ENCODE measurements around the gene LGALSL.

The LGALSL gene

DNA sequence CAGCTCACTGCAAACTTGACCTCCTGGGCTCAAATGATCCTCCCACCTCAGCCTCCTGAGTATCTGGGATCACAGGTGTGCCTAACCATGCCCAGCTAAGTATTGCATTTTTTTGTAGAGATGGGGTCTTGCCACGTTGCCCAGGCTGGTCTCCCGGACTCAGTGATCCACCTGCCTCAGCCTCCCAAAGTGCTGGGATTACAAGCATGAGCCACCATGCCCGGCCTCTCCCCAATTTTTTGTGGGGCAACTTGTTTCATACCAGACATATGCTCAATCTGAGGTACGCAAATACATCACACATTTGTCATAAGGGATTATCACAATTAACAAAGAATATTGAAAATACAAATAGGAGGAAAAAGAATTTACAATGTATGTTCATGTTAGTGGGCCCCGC is 27.7 kb downstream of the LGALSL start:
- POLR2A ChIA-PET = no interaction called here
- CTCF ChIA-PET = interaction anchor here (0.9 to 16.7 kb wide), 6 partner anchors 7 to 152 kb away, joined by 3 to 312 read pairs (median 14); no protein-coding TSS in a partner anchor
- TF ChIP-seq, protein P1, sequence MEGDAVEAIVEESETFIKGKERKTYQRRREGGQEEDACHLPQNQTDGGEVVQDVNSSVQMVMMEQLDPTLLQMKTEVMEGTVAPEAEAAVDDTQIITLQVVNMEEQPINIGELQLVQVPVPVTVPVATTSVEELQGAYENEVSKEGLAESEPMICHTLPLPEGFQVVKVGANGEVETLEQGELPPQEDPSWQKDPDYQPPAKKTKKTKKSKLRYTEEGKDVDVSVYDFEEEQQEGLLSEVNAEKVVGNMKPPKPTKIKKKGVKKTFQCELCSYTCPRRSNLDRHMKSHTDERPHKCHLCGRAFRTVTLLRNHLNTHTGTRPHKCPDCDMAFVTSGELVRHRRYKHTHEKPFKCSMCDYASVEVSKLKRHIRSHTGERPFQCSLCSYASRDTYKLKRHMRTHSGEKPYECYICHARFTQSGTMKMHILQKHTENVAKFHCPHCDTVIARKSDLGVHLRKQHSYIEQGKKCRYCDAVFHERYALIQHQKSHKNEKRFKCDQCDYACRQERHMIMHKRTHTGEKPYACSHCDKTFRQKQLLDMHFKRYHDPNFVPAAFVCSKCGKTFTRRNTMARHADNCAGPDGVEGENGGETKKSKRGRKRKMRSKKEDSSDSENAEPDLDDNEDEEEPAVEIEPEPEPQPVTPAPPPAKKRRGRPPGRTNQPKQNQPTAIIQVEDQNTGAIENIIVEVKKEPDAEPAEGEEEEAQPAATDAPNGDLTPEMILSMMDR (IDR thresholded peaks at IDR 0.05; ENCODE audit: control extremely low read depth, extremely low read depth, low read depth, missing control alignments) = no peak
- no peak for DNase-seq (ENCODE audit: extremely low spot score)

DNA sequence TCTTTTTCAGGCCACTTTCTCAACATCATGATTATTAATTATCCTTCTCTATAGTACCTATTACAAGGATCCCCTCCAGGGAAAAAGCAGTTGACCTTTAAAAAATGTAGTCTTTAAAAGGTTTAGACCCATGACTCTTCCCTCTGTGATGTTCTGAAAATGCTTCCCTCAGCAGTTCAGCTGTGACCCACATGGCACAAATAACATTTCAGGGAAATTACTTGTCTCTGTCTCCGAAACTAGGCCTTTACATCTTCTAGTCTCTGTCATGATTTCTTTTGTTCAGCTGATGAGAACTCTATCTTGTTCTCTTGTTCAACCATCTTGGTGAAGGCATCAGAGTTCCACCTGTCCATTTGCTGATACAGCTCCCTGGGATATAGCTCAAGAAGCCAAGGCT is 28.3 kb downstream of the LGALSL start:
- TF ChIP-seq, protein P1 (IDR thresholded peaks at IDR 0.05; ENCODE audit: control extremely low read depth, extremely low read depth, low read depth, missing control alignments) = no peak
- DNase-seq (ENCODE audit: extremely low spot score) = no peak
- POLR2A ChIA-PET = no interaction called here
- CTCF ChIA-PET = interaction anchor here (0.9 to 16.7 kb wide), 6 partner anchors 10 to 433 kb away, joined by 3 to 312 read pairs (median 4); no protein-coding TSS in a partner anchor

DNA sequence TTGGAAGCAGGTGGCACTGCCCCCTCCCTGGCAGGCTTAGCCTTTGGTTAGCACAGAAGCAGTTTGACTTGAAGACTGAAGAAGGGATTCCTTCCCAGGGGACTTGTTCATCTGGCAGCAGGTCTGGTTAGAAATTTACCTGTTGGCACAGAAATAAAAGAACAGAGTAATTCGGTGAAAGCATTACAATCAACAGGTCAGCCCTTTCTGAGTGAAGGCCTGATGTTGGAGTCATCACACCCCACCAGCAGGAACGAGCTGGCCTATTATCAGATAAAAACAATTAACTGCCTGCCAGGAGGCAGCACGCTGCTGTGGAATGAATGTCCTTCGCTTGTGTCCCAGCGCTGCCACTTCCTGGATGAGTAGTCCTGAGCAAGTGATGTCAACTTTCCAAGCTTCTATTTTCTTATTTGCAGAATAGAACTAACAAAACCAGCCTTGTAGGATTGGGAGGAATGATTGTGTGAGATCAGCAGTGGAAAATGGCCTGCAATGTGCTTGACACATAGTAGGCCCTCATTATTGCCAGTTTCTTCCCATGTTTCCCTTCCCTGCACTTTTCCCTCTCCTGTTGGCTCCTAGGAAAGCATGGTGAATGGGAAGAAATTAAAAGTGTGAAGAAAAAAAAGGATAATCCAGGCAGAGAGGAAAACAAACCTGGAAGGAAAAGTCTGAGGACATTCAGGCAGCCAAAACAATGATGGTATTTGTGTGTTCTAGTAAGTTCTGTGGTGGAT is 29.0 kb downstream of the LGALSL start:
- TF ChIP-seq, protein P1 (IDR thresholded peaks at IDR 0.05; ENCODE audit: control extremely low read depth, extremely low read depth, low read depth, missing control alignments) = no peak
- ChIA-PET POLR2A (no interaction called here), CTCF (interaction anchor here (0.9 to 16.7 kb wide), 6 partner anchors 11 to 433 kb away, joined by 3 to 312 read pairs (median 4); no protein-coding TSS in a partner anchor)
- DNase-seq (ENCODE audit: extremely low spot score) = no peak

DNA sequence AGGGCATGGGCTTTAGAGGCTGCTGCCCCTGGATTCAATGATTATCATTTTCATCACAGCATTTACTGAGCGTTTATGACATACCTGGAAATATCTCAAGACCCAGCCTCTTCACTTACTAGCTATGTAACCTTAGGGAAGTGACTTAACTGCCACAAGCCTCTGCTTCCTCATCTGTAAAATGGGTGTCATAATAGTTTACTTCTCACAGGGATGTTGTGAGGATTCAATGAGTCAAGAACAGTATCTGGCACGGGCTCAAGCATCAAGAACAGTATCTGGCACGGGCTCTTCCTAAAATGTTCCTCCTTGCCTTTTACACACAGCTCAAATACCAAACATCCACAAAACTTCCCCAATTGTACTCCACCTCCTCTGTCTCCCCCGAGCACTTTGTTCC is 31.4 kb downstream of the LGALSL start:
- CTCF ChIA-PET = interaction anchor here (0.7 to 16.7 kb wide), 10 partner anchors 8 to 435 kb away, joined by 3 to 312 read pairs (median 10); no protein-coding TSS in a partner anchor
- no peak for DNase-seq (ENCODE audit: extremely low spot score)
- TF ChIP-seq, protein P1 (IDR thresholded peaks at IDR 0.05; ENCODE audit: control extremely low read depth, extremely low read depth, low read depth, missing control alignments) = no peak
- POLR2A ChIA-PET = no interaction called here

DNA sequence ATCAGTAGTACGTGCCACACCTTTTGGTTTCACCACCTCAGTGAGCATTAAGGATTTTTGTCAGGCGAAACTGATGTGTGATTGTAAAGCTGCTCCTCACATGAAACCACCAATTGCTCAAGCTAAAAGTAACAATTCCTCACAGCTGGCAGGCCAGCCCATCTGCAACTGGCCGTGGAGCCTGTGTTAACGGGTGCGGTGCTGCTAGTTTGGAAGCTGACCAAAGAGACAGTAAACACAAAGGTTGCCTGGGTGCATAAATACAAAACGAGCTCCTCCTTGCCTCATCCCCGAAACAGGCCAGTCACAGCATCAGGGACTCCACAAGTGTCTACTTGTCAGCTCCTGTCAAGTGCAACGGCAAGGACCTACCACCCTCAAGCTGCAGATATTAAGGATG is 32.0 kb downstream of the LGALSL start:
- TF ChIP-seq, protein P1 (IDR thresholded peaks at IDR 0.05; ENCODE audit: control extremely low read depth, extremely low read depth, low read depth, missing control alignments) = no peak
- no peak for DNase-seq (ENCODE audit: extremely low spot score)
- ChIA-PET POLR2A (no interaction called here), CTCF (interaction anchor here (0.7 to 16.7 kb wide), 12 partner anchors 8 to 436 kb away, joined by 3 to 312 read pairs (median 7); no protein-coding TSS in a partner anchor)

DNA sequence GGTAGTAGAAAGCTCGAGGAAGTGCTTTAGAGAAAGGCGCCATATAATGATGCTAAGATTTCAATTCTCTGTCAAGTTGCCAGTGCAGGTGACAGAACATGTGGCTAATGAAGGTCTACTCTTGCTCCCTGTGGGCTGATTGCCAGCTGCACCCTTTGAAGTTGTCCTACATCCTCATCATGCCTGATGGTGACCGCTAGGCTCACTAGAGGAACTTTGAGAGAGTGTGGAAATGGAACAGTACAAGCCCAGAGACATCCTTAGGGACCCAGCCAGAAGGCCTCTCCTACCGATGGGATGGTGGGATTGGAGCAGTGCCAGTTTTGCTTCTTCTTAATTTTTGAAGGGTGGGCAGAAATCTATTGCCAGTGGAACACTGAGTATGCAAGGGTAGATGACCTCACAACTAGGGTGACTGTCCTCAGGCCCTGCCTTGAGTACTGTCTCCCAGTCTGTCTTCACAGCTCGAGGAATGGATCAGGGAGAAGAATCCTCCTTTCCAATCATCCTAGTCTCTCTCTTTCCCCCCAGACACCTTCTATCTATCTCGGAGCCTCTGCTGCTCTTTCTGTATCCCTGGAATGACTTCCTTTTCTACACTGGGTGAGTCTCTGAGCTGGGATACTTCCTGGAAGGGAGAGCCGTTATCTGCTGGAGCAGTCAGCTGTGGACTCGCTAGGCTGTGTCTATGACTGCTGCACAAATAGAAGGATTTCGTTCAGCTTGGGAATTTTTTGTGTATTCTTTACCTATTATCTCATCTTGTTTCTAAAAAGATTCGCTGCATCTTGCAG is 33.5 kb downstream of the LGALSL start:
- ChIA-PET POLR2A (no interaction called here), CTCF (interaction anchor here (0.6 to 16.7 kb wide), 78 partner anchors 9 to 853 kb away, joined by 3 to 312 read pairs (median 4); partner anchors contain the start of gene AFTPH)
- DNase-seq (ENCODE audit: extremely low spot score) = no peak
- TF ChIP-seq, protein P1 (IDR thresholded peaks at IDR 0.05; ENCODE audit: control extremely low read depth, extremely low read depth, low read depth, missing control alignments) = no peak
